GM21576 (cell line): ENCODE results near the gene MFRP.

Experiments
- ATAC-seq: cut with Tn5 transposase; IDR thresholded peaks from one replicate; pipeline ENCODE4 v1.9.1; 2021; ENCODE audit warnings: mild to moderate bottlenecking, moderate library complexity; ENCODE audit not compliant: unreplicated experiment

MFRP gene

GRCh38 chr11:119359365-119360214 is 13.1 kb upstream of the MFRP start:
- no peak for ATAC-seq

GRCh38 chr11:119357074-119357473 is 10.6 kb upstream of the MFRP start:
- ATAC-seq: no peak

GRCh38 chr11:119356349-119357031 is 10.0 kb upstream of the MFRP start:
- ATAC-seq: peak; percentile 68

- ATAC-seq: no peak
Observed at GRCh38 chr11:119355091-119355843, 8.8 kb upstream of the MFRP start.

GRCh38 chr11:119352857-119353260 is 6.4 kb upstream of the MFRP start:
- ATAC-seq: no peak

- no peak for ATAC-seq
Observed at GRCh38 chr11:119351232-119351631, 4.7 kb upstream of the MFRP start.

- no peak for ATAC-seq
Observed at GRCh38 chr11:119350302-119350701, 3.8 kb upstream of the MFRP start.

GRCh38 chr11:119347940-119348605 is 1.6 kb upstream of the MFRP start:
- no peak for ATAC-seq

GRCh38 chr11:119347242-119347641 is 737 bp upstream of the MFRP start:
- ATAC-seq: no peak

- ATAC-seq: no peak
Observed at GRCh38 chr11:119345685-119346084, 820 bp downstream of the MFRP start.

- no peak for ATAC-seq
Observed at GRCh38 chr11:119344291-119345010, 2.1 kb downstream of the MFRP start.

GRCh38 chr11:119343726-119344125 is 2.8 kb downstream of the MFRP start:
- ATAC-seq: no peak

- no peak for ATAC-seq
Observed at GRCh38 chr11:119342362-119343130, 4.0 kb downstream of the MFRP start.

- no peak for ATAC-seq
Observed at GRCh38 chr11:119342023-119342300, 4.5 kb downstream of the MFRP start.

GRCh38 chr11:119341222-119342022 is 5.1 kb downstream of the MFRP start:
- ATAC-seq: no peak

- ATAC-seq: no peak
Observed at GRCh38 chr11:119340335-119341221, 5.9 kb downstream of the MFRP start, which contains the start of gene C1QTNF5. Gene C1QTNF5 (minus strand): TSS chr11:119340883. CDS start chr11:119340397, 486 bp downstream.

- ATAC-seq: no peak
Observed at GRCh38 chr11:119339589-119340334, 6.7 kb downstream of the MFRP start.
